ENCODE data around the gene SUMF1. TPM values are rescaled to one million over a fixed set of nuclear protein-coding genes. Genes with fewer than 3 reads are reported as not detected.

Gene SUMF1
- total RNA-seq, 4 donors from 2014 or later = 39.6 to 51.3 (median 47.0) TPM

DNA sequence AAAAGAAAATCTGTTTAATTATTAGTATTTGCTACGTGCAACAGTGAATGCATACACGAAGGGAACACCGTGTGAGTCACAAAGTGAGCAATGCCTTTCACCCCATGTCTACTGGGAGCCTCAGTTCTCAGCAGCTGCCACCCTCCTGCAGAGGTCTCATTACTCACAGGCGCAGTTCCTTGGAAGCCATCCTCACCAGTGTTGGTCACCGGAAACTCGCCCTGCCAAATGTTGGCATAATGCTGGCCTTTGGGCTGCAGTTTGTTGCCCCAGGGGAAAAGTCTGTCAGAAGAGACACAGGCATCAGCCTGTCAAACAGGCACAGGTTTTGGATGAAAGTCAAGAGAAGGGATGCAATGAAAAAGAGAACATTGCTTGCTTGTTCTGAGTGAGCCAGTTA is 50.1 kb downstream of the SUMF1 start:
- Histone ChIP-seq H3K4me1 (peaks cover 0 to 13% (median 0%) of the 10 kb centered on the region in 3 donors), H3K9me3 (no peaks in the 10 kb centered on the region), H3K4me3 (no peak overlapping the region), H3K27me3 (no peaks in the 10 kb centered on the region), H3K27ac (peak overlapping the region in 2 of 4 donors; percentile 21 to 39), H3K36me3 (peaks cover 0 to 58% of the 10 kb centered on the region in 2 donors)
- TF ChIP-seq, protein P1, sequence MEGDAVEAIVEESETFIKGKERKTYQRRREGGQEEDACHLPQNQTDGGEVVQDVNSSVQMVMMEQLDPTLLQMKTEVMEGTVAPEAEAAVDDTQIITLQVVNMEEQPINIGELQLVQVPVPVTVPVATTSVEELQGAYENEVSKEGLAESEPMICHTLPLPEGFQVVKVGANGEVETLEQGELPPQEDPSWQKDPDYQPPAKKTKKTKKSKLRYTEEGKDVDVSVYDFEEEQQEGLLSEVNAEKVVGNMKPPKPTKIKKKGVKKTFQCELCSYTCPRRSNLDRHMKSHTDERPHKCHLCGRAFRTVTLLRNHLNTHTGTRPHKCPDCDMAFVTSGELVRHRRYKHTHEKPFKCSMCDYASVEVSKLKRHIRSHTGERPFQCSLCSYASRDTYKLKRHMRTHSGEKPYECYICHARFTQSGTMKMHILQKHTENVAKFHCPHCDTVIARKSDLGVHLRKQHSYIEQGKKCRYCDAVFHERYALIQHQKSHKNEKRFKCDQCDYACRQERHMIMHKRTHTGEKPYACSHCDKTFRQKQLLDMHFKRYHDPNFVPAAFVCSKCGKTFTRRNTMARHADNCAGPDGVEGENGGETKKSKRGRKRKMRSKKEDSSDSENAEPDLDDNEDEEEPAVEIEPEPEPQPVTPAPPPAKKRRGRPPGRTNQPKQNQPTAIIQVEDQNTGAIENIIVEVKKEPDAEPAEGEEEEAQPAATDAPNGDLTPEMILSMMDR (IDR thresholded peaks at IDR 0.05) = no peak
- peak; percentile 54 for TF ChIP-seq POLR2AphosphoS5 (IDR thresholded peaks at IDR 0.05)
- no peak for ATAC-seq
- WGBS, 2 donors (ENCODE audit: low coverage in 1 of 2) = 41 to 90% methylated on average over 2 to 4 of the region's 6 CpGs

DNA sequence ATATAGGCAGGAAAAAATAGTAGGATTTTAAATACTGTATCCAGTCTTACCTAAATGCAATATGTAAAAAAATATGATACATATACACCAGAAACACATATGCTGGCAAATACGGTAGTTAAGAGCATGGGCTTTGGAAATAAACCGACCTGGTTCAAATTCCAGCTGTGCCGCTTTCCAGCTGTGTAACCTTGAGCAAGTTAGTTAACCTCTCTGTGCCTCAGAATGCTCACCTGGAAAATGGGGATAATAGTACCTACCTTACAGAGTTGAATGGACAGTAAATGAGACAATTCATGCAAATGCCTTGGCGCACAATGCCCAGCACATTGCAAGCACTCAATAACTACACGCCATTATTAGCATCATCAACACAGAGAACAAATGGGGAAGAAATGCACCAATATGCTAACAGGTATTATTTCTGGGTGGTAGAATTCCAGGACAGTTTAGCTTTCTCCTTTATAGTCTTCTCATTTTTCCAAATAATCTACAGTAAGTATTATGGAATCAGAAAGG is 50.6 kb downstream of the SUMF1 start:
- Histone ChIP-seq H3K4me3 (no peak overlapping the region), H3K36me3 (peaks cover 0 to 58% of the 10 kb centered on the region in 2 donors), H3K4me1 (peaks cover 0 to 13% (median 0%) of the 10 kb centered on the region in 3 donors), H3K27ac (no peak overlapping the region), H3K9me3 (no peaks in the 10 kb centered on the region), H3K27me3 (no peaks in the 10 kb centered on the region)
- no peak for TF ChIP-seq POLR2A (IDR thresholded peaks at IDR 0.05)
- TF ChIP-seq, protein P1 (IDR thresholded peaks at IDR 0.05) = no peak
- no peak for TF ChIP-seq EP300 (IDR thresholded peaks at IDR 0.05)
- TF ChIP-seq POLR2AphosphoS5 (IDR thresholded peaks at IDR 0.05) = no peak
- ATAC-seq = no peak
- 84 to 88% methylated on average over 4 to 5 of the region's 5 CpGs for WGBS, 2 donors (ENCODE audit: low coverage in 1 of 2)

DNA sequence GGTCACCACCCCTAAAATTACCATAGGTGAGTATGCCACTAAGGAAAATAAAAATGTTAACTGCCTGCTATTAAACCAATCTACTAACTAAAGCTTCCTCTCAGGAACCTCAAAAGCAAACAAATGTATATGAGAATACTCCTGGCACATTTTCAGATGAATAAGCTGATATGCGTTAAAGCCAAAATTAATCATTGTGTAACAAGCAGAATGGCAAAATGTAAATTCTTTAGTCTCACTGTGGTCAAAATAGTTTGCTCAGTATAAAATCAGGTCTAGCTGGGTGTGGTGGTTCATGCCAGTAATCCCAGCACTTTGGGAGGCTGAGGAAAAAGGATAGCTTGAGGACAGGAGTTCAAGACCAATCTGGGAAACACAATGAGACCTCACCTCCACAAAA is 53.6 kb downstream of the SUMF1 start:
- Histone ChIP-seq H3K27me3 (no peaks in the 10 kb centered on the region), H3K9me3 (no peaks in the 10 kb centered on the region), H3K4me1 (peaks cover 0 to 13% (median 0%) of the 10 kb centered on the region in 3 donors), H3K4me3 (no peak overlapping the region), H3K36me3 (peaks cover 0 to 74% of the 10 kb centered on the region in 2 donors), H3K27ac (no peak overlapping the region)
- ATAC-seq = no peak
- TF ChIP-seq, protein P1 (IDR thresholded peaks at IDR 0.05) = no peak
- TF ChIP-seq EP300 (IDR thresholded peaks at IDR 0.05) = no peak
- WGBS, 2 donors (ENCODE audit: low coverage in 1 of 2) = 86 to 91% methylated on average over 1 of the region's 1 CpG

DNA sequence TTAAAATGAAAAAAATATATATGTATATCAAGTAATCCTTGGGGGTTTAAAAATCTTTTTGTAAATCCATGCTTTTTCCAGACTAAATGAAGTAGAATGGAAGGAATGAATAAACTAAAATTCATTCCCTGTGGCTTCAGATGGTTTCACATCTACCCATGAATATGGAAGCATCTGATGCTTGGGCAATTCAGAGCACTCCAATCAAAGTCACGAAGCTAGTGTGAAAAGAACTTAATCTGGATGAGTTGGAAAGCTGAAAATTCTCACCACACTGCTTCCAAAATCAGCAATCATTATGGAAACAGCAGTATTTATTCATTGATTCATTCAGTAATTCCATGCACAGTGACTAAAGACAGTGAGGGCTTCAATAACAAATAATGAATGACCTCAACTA is 55.2 kb downstream of the SUMF1 start:
- WGBS, 2 donors (ENCODE audit: low coverage in 1 of 2) = 100% methylated on average over 1 of the region's 1 CpG
- TF ChIP-seq POLR2AphosphoS5 (IDR thresholded peaks at IDR 0.05) (no peak), EP300 (IDR thresholded peaks at IDR 0.05) (no peak)
- H3K9me3 ChIP-seq = no peaks in the 10 kb centered on the region
- H3K27me3 ChIP-seq = no peaks in the 10 kb centered on the region
- H3K4me1 ChIP-seq = peaks cover 0 to 2% (median 0%) of the 10 kb centered on the region in 3 donors
- no peak overlapping the region for H3K4me3 ChIP-seq
- H3K27ac ChIP-seq = no peak overlapping the region
- ATAC-seq = no peak
- H3K36me3 ChIP-seq = peaks cover 0 to 67% of the 10 kb centered on the region in 2 donors

DNA sequence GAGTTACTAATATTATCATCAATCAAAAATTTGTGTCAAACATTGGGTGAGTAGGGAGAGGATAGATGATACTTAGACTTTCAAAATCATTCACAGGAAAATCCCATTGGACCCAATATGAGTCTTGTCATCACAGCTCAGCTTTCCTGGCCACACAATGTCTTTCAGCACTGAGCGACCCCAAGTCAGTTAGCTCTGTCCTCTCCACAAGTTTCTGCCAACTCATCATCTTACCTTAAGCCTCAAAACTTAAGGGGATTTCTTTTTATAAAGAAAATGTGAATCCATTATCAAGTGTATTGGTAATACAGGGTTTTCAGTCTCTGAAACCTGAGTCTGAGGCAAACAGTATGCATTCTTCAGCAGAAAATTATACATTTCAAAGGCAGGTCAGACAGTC is 55.8 kb downstream of the SUMF1 start:
- ATAC-seq = no peak
- Histone ChIP-seq H3K27me3 (no peaks in the 10 kb centered on the region), H3K9me3 (no peaks in the 10 kb centered on the region), H3K27ac (no peak overlapping the region), H3K4me1 (no peaks in the 10 kb centered on the region), H3K36me3 (peaks cover 0 to 66% of the 10 kb centered on the region in 2 donors), H3K4me3 (no peak overlapping the region)
- WGBS, 2 donors (ENCODE audit: low coverage in 1 of 2) = 100% methylated on average over 1 of the region's 1 CpG
- TF ChIP-seq, protein P1 (IDR thresholded peaks at IDR 0.05) = no peak
- no peak for TF ChIP-seq POLR2A (IDR thresholded peaks at IDR 0.05)
- no peak for TF ChIP-seq EP300 (IDR thresholded peaks at IDR 0.05)
- no peak for TF ChIP-seq POLR2AphosphoS5 (IDR thresholded peaks at IDR 0.05)
